Tibial nerve (tissue), 4 donors: ENCODE results near the gene ELMO3. TPM values are rescaled to one million over a fixed set of nuclear protein-coding genes. Genes with fewer than 3 reads are reported as not detected.

Source experiments
- DNase-seq, 2 donors: peaks; one replicate each; pipeline ENCODE4 v3.0.0-alpha.2; 2019; ENCODE audit warnings: low spot score in 2 of 2
- H3K27ac ChIP-seq, 4 donors: fragments of 200-600 bp; sonication (generic) in 3 of 4; one replicate each; pipeline ENCODE4 v1.5.1; 2017 to 2019; ENCODE audit warnings: mild to moderate bottlenecking in 1 of 4
- H3K27me3 ChIP-seq, 2 donors: fragments of 200-600 bp; sonication (generic) in 1 of 2; one replicate each; pipeline versions ENCODE4 v1.5.1 to v1.6.0; 2017 to 2019
- H3K36me3 ChIP-seq, 3 donors: fragments of 200-600 bp; sonication (generic); one replicate each; pipeline ENCODE4 v1.5.1; 2018 to 2019
- H3K4me1 ChIP-seq, 4 donors: fragments of 200-600 bp; sonication (generic) in 3 of 4; one replicate each; pipeline ENCODE4 v1.5.1; 2017 to 2019
- H3K4me3 ChIP-seq, 4 donors: fragments of 200-600 bp; sonication (generic) in 3 of 4; one replicate each; pipeline ENCODE4 v1.5.1; 2017 to 2019; ENCODE audit warnings: mild to moderate bottlenecking in 1 of 4, moderate library complexity in 1 of 4
- H3K9me3 ChIP-seq, 4 donors: fragments of 200-600 bp; sonication (generic) in 3 of 4; one replicate each; pipeline ENCODE4 v1.5.1; 2017 to 2019
- EP300 ChIP-seq, 2 donors: sonication (generic); formaldehyde crosslinking; IDR thresholded peaks; one replicate each; pipeline ENCODE4 v1.6.1; 2017; ENCODE audit warnings: antibody characterized with exemption in 2 of 2, mild to moderate bottlenecking in 1 of 2
- POLR2A ChIP-seq, 2 donors: fragments of 450-650 bp; IDR thresholded peaks; one replicate each; pipeline ENCODE4 v1.6.1; 2017; ENCODE audit warnings: antibody characterized with exemption in 2 of 2, mild to moderate bottlenecking in 2 of 2, moderate library complexity in 2 of 2
- WGBS, 2 donors: methylation state at CpG; one replicate each; pipeline ENCODE4 v1.1.5; 2018; 5-methylcytosine and 5-hydroxymethylcytosine counted together
- total RNA-seq, 4 donors: library from RNA; depleted of rRNA; stranded (reverse); fragments of >200 nt; gene quantifications; one replicate each; pipeline ENCODE4 v1.1.0, GENCODE V29; 2016
- TF ChIP-seq, protein P1 (sequence below), 5 experiments: fragments of 200-600 bp in 3 of 5; fragments of 450-650 bp in 2 of 5; sonication (generic) in 3 of 5; IDR thresholded peaks; one replicate each; pipeline ENCODE4 v1.5.1; 2016 to 2019; ENCODE audit warnings: antibody characterized with exemption in 5 of 5, mild to moderate bottlenecking in 3 of 5, moderate library complexity in 2 of 5

The ELMO3 gene
- total RNA-seq, 4 donors from 2014 or later, result 2.4 to 14.4 (median 4.4) TPM

DNA sequence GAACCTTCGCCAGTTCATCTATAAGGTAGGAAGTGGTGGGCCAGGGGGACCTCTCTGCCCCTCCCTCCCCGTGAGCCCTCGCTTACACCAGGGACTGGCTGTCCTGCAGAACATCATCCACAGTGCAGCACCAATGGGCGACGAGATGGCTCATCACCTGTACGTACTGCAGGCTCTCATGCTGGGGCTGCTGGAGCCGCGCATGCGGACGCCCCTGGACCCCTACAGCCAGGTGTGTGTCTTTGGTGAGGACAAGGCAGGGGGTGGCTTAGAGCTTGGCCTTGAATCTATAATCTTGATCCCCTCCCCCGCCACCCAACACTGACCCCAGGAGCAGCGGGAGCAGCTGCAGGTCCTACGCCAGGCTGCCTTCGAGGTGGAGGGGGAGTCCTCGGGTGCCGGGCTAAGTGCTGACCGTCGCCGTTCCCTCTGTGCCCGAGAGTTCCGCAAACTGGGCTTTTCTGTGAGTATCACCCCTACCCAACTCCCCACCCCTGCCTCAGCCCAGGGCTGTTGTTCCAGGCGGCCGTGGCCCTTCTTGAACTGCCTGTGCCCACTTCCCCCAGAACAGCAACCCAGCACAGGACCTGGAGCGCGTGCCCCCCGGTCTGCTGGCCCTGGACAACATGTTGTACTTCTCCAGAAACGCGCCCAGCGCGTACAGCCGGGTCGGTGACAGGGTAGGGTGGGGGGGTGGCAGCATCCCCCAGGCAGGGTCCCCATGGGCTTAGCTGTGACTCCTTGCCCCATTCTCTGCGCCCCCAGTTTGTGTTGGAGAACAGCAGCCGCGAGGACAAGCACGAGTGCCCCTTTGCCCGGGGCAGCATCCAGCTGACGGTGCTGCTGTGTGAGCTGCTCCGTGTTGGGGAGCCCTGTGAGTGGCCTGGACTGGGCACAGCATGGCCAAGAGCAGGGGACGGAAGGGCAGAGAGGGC, 2.7 kb downstream of the ELMO3 start:
- Histone ChIP-seq H3K27me3 (no peaks in the 10 kb centered on the region), H3K27ac (no peak overlapping the region), H3K4me1 (peaks cover 0 to 32% (median 13%) of the 10 kb centered on the region in 4 donors), H3K4me3 (no peak overlapping the region), H3K36me3 (peaks cover 0 to 85% (median 11%) of the 10 kb centered on the region in 3 donors), H3K9me3 (no peaks in the 10 kb centered on the region)
- DNase-seq, result no peak
- 89 to 90% methylated on average over 28 to 40 of the region's 40 CpGs for WGBS, 2 donors
- TF ChIP-seq, protein P1, sequence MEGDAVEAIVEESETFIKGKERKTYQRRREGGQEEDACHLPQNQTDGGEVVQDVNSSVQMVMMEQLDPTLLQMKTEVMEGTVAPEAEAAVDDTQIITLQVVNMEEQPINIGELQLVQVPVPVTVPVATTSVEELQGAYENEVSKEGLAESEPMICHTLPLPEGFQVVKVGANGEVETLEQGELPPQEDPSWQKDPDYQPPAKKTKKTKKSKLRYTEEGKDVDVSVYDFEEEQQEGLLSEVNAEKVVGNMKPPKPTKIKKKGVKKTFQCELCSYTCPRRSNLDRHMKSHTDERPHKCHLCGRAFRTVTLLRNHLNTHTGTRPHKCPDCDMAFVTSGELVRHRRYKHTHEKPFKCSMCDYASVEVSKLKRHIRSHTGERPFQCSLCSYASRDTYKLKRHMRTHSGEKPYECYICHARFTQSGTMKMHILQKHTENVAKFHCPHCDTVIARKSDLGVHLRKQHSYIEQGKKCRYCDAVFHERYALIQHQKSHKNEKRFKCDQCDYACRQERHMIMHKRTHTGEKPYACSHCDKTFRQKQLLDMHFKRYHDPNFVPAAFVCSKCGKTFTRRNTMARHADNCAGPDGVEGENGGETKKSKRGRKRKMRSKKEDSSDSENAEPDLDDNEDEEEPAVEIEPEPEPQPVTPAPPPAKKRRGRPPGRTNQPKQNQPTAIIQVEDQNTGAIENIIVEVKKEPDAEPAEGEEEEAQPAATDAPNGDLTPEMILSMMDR (IDR thresholded peaks at IDR 0.05), result no peak
- no peak for TF ChIP-seq POLR2A (IDR thresholded peaks at IDR 0.05)
- TF ChIP-seq EP300 (IDR thresholded peaks at IDR 0.05), result no peak

DNA sequence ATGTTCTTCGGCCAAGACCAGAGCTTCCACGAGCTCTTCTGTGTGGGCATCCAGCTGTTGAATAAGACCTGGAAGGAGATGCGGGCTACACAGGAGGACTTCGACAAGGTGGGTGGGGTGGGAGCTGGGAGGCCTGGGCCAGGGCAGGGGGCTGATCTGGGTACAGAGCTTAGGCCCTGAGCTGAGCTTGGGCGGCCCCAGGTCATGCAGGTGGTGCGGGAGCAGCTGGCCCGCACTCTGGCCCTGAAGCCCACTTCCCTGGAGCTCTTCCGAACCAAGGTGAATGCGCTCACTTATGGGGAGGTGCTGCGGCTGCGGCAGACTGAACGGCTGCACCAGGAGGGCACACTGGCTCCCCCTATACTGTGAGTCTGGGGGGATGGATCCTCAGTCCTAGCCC, 3.5 kb downstream of the ELMO3 start:
- Histone ChIP-seq H3K4me3 (no peak overlapping the region), H3K4me1 (peaks cover 0 to 27% (median 13%) of the 10 kb centered on the region in 4 donors), H3K27ac (no peak overlapping the region), H3K27me3 (no peaks in the 10 kb centered on the region), H3K9me3 (no peaks in the 10 kb centered on the region), H3K36me3 (peaks cover 0 to 84% (median 4%) of the 10 kb centered on the region in 3 donors)
- no peak for TF ChIP-seq EP300 (IDR thresholded peaks at IDR 0.05)
- no peak for DNase-seq
- WGBS, 2 donors, result 88 to 90% methylated on average over 6 to 10 of the region's 12 CpGs

DNA sequence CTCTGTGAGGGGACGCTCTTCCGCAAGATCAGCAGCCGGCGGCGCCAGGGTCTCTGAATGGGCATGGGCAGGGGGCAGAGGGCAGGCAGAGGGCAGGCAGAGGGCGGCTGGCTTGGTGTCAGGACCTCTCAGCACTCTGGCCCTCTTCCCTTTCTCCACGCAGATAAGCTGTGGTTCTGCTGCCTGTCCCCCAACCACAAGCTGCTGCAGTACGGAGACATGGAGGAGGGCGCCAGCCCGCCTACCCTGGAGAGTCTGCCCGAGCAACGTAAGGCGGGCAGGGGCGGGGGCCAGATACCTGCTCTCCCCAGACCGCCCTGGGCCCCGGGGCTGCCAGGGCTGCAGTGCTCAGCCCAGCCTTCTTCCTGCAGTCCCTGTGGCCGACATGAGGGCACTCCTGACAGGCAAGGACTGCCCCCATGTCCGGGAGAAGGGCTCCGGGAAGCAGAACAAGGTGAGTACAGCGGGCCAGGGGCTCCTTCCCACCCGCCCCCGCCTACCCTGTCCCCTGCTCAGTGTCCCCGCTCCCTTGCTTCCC, 4.1 kb downstream of the ELMO3 start:
- Histone ChIP-seq H3K4me1 (peaks cover 0 to 21% (median 11%) of the 10 kb centered on the region in 4 donors), H3K4me3 (no peak overlapping the region), H3K36me3 (peaks cover 0 to 84% (median 0%) of the 10 kb centered on the region in 3 donors), H3K27ac (no peak overlapping the region), H3K9me3 (no peaks in the 10 kb centered on the region), H3K27me3 (no peaks in the 10 kb centered on the region)
- TF ChIP-seq POLR2A (IDR thresholded peaks at IDR 0.05), result no peak
- TF ChIP-seq, protein P1 (IDR thresholded peaks at IDR 0.05), result no peak
- no peak for TF ChIP-seq EP300 (IDR thresholded peaks at IDR 0.05)
- 81 to 85% methylated on average over 16 to 22 of the region's 23 CpGs for WGBS, 2 donors
- no peak for DNase-seq

DNA sequence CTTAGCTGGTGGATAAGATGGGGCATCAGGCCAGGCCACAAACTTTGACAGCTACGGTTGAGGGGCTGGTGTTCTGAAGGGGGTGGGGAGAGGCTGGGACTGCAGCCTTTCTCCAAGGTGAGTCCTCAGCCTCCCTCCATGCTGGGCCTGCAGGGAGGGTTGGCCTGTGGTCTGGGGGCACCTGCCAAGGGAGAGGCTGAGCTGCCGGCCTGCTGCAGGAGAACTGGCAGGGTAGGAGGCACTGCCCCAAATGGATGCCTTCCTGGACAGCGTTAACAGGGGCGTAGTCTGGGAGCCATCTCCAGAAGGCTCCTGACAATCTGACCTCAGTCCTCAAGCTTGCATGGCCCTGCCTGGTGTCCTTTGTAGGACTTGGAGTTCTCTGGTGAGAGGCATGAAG, 5.1 kb downstream of the ELMO3 start:
- Histone ChIP-seq H3K27ac (no peak overlapping the region), H3K4me1 (peaks cover 0 to 10% (median 5%) of the 10 kb centered on the region in 4 donors), H3K9me3 (no peaks in the 10 kb centered on the region), H3K36me3 (peaks cover 0 to 87% (median 0%) of the 10 kb centered on the region in 3 donors), H3K4me3 (no peak overlapping the region), H3K27me3 (no peaks in the 10 kb centered on the region)
- no peak for DNase-seq
- TF ChIP-seq EP300 (IDR thresholded peaks at IDR 0.05) (no peak), POLR2A (IDR thresholded peaks at IDR 0.05) (no peak)
- TF ChIP-seq, protein P1 (IDR thresholded peaks at IDR 0.05), result no peak
- 76 to 78% methylated on average over 4 of the region's 4 CpGs for WGBS, 2 donors

- Histone ChIP-seq H3K4me3 (no peak overlapping the region), H3K9me3 (no peaks in the 10 kb centered on the region), H3K27me3 (no peaks in the 10 kb centered on the region), H3K36me3 (peaks cover 0 to 93% (median 0%) of the 10 kb centered on the region in 3 donors), H3K4me1 (no peaks in the 10 kb centered on the region), H3K27ac (no peak overlapping the region)
- no peak for DNase-seq
- WGBS, 2 donors, result 88 to 89% methylated on average over 8 of the region's 8 CpGs
- TF ChIP-seq EP300 (IDR thresholded peaks at IDR 0.05) (no peak), POLR2A (IDR thresholded peaks at IDR 0.05) (no peak)
- TF ChIP-seq, protein P1 (IDR thresholded peaks at IDR 0.05), result no peak
These were observed 7.4 kb downstream of the ELMO3 start for GRCh38 chr16:67206129-67206837.
